ENCODE results near the gene EFEMP1.

DNA sequence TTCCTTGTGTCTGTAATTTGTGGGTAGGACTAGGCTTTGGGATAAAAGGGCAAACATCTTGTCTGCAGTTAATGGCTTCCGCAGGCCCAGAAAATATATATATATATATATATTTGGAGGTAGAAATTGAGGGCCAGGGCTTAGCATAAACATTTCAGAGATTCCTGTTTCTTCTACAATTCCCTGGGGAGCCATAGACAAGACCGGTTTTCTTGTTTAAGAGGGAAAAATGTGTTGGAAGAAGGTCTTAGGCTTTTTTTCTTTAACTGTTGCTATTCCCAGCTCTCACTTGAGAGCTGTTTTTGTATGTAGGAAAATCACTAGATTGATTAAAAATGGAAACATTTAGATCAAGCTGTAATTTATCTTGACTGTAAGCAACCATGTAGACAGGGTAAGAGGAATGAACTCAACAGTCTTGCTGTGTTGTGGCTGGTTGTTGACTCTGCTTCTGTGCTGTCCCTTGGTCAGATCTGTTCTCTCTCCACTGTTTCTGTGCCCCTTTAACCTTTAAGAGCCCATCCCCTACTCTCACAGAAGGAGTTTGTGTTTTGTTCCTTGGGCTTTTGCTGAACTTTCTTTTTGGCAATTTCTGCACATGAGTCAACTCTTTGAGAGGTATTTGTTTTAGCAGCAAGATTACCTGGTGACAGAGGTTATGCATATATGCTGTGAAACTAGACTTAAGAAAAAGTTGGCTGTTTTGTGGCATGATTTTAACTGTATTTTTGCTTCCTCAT, 58.3 kb downstream of the EFEMP1 start:
- TF ChIP-seq, protein P1, sequence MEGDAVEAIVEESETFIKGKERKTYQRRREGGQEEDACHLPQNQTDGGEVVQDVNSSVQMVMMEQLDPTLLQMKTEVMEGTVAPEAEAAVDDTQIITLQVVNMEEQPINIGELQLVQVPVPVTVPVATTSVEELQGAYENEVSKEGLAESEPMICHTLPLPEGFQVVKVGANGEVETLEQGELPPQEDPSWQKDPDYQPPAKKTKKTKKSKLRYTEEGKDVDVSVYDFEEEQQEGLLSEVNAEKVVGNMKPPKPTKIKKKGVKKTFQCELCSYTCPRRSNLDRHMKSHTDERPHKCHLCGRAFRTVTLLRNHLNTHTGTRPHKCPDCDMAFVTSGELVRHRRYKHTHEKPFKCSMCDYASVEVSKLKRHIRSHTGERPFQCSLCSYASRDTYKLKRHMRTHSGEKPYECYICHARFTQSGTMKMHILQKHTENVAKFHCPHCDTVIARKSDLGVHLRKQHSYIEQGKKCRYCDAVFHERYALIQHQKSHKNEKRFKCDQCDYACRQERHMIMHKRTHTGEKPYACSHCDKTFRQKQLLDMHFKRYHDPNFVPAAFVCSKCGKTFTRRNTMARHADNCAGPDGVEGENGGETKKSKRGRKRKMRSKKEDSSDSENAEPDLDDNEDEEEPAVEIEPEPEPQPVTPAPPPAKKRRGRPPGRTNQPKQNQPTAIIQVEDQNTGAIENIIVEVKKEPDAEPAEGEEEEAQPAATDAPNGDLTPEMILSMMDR (IDR thresholded peaks at IDR 0.05), result no peak
- no peak for TF ChIP-seq EP300 (IDR thresholded peaks at IDR 0.05)
